H54 (cell line): ENCODE measurements around the gene COX10.

Experiments
- DNase-seq: peaks from one replicate; pipeline ENCODE4 v3.0.0; 2011; ENCODE audit warnings: low spot score, mixed read lengths; ENCODE audit not compliant: insufficient read length
- FAIRE-seq: peaks from 3 replicates; lab custom pipeline; 2011; peaks lifted over from hg19 to GRCh38; lab: Jason Lieb, UNC
- POLR2A ChIP-seq: IDR thresholded peaks from 2 replicates; pipeline ENCODE4 v1.6.1; 2011; ENCODE audit warnings: low read depth, mild to moderate bottlenecking, low read length

The COX10 gene

GRCh38 chr17:14196377-14196997, 127.2 kb downstream of the COX10 start:
- TF ChIP-seq POLR2A: no peak
- FAIRE-seq (no peak), DNase-seq (no peak)

GRCh38 chr17:14197057-14197456, 127.8 kb downstream of the COX10 start:
- DNase-seq (no peak), FAIRE-seq (no peak)
- no peak for TF ChIP-seq POLR2A

- TF ChIP-seq POLR2A: no peak
- no peak for FAIRE-seq
- DNase-seq: no peak
Observed at GRCh38 chr17:14197586-14197985, 128.3 kb downstream of the COX10 start.

- no peak for FAIRE-seq
- no peak for TF ChIP-seq POLR2A
- DNase-seq: no peak
Observed at GRCh38 chr17:14198013-14198412, 128.7 kb downstream of the COX10 start.

GRCh38 chr17:14198575-14198974, 129.3 kb downstream of the COX10 start:
- DNase-seq (no peak), FAIRE-seq (no peak)
- no peak for TF ChIP-seq POLR2A

GRCh38 chr17:14199601-14200000, 130.3 kb downstream of the COX10 start:
- no peak for DNase-seq
- no peak for TF ChIP-seq POLR2A
- FAIRE-seq: no peak

- DNase-seq (no peak), FAIRE-seq (no peak)
- no peak for TF ChIP-seq POLR2A
Observed at GRCh38 chr17:14200354-14200753, 131.1 kb downstream of the COX10 start.

- FAIRE-seq: no peak
Observed at GRCh38 chr17:14201021-14201987, 132.0 kb downstream of the COX10 start.

GRCh38 chr17:14201988-14202380, 132.7 kb downstream of the COX10 start:
- FAIRE-seq: no peak
- TF ChIP-seq POLR2A: no peak

More at GRCh38 chr17:14201021-14201987, 132.0 kb downstream of the COX10 start:
- DNase-seq: no peak
- no peak for TF ChIP-seq POLR2A

GRCh38 chr17:14202388-14203166, 133.3 kb downstream of the COX10 start:
- TF ChIP-seq POLR2A: no peak
- FAIRE-seq (no peak), DNase-seq (no peak)

More at GRCh38 chr17:14201988-14202380, 132.7 kb downstream of the COX10 start:
- no peak for DNase-seq

- no peak for FAIRE-seq
- DNase-seq: no peak
- no peak for TF ChIP-seq POLR2A
Observed at GRCh38 chr17:14203388-14203787, 134.1 kb downstream of the COX10 start.

GRCh38 chr17:14204084-14204483, 134.8 kb downstream of the COX10 start:
- FAIRE-seq: no peak
- DNase-seq: no peak
- no peak for TF ChIP-seq POLR2A

GRCh38 chr17:14204546-14204945, 135.2 kb downstream of the COX10 start:
- no peak for FAIRE-seq
- no peak for TF ChIP-seq POLR2A
- DNase-seq: no peak

GRCh38 chr17:14205380-14205779, 136.1 kb downstream of the COX10 start:
- DNase-seq (no peak), FAIRE-seq (no peak)
- no peak for TF ChIP-seq POLR2A
